ENCODE data around the gene TIMP3.

- TF ChIP-seq CTCF (IDR thresholded peaks at IDR 0.05) (no peak), EZH2 (IDR thresholded peaks at IDR 0.05; ENCODE audit: borderline replicate concordance, insufficient read depth, low read depth, low read length, poor library complexity, severe bottlenecking) (no peak)
These were observed 26.6 kb downstream of the TIMP3 start for GRCh38 chr22:32828150-32828549.

Measured in B cell (primary cell).